HG03045 (cell line): Measurements from ENCODE around the gene MKKS.
"Not testable (repeated sequence)": the region's sequence is repeated elsewhere in the genome, so short reads cannot be mapped to it uniquely, and the experiment has no call there.

Experiments
- ATAC-seq: cut with Tn5 transposase; IDR thresholded peaks from one replicate; pipeline ENCODE4 v1.9.1; 2021; ENCODE audit warnings: mild to moderate bottlenecking, moderate library complexity; ENCODE audit not compliant: unreplicated experiment

Gene MKKS

DNA sequence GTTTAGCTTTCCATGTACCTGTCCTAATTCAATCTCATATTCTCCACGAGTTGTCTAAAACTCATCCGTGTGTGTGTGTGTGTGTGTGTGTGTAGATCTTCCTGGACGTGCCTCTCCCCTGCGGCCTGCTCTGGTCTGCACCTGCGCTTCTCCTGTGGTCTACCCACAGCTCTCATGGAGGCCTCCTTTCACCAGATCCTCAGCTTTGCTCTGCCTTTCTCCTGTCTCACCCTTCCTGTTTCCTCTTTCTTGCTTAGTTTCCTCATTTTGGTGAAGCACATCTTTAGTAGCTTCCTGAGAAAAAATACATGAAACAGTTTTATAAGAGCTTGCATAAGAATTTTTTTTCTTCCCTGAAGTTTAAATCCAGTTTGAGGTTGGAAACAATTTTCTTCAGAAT is 19.2 kb upstream of the MKKS start:
- ATAC-seq: peak; percentile 94

DNA sequence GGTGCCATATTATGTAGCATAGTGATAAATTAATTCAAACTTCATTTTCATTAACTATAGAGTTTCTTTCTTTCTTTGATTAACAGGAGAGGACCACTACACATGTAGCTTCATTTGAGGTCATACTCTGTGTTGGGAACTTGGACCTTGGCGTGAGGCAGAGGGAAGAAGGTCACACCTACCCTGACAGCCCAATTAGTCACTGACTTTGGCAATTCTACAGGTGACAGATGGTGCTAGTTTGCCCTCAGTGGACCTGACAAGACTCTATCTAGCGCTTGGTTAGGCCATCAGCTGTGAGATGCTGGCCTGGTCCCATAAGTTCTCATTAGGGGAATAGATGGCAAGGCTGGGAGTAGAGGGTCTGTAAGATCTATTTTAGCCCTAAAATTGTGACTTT is 15.2 kb upstream of the MKKS start:
- no peak for ATAC-seq

DNA sequence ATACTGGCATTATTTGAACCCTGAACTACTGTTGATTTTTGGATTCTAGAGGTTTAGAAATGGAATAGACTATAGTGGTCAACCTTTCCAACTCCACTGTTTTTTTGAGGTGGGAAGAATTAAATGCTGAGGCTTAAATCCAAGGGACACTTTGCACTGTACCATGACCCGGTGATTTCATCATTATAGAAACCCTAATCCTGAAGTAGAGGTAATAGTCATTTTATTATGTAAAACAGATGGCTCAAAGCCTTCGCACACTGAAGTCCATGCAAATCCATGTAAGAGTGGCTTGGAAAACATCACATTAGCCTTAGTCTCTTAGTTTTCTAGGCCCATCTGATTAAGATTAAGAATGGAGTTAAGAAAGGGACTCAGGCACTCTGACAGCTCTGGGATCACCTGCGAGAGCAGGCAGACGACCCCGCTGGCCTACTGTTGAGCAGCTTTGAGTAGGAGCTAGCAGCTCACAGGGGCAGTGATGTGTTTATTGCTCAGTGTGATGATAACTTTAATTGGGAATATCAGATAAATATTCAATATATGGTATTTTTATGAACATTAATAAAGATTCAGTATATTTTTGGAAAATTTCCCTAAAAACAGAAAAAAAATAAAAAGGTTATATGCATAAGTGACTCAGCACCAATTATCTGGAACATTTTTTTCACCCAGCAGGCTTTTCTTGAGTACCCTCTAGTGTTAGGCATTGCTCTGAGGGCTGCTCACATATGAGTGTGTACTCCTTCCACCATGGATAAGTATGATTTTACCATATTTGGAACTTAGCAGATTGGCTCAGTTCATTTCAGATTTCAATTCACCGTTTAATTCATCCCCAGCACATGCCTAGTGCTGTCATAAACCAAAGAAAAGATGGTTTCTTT is 14.5 kb upstream of the MKKS start:
- ATAC-seq: no peak

DNA sequence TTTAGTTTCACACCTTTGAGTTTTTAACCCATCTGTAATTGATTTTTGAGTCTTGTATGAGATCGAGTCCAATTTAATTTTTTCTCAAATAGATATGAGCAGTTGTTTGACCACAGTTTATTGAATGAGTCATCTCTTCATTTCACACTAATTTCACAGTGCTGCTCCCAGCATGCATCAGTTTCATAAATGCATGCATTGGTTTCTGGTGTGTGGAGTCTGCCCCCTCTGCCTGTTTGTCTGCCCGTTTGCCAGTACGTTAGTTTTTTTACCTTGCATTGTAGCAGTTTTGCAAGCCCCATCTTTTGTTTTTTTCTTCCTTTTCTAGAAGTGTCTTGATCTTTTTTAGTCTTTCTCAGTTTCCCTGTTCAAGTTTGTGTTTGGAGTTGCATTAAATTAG is 13.0 kb upstream of the MKKS start:
- ATAC-seq: peak; percentile 90

DNA sequence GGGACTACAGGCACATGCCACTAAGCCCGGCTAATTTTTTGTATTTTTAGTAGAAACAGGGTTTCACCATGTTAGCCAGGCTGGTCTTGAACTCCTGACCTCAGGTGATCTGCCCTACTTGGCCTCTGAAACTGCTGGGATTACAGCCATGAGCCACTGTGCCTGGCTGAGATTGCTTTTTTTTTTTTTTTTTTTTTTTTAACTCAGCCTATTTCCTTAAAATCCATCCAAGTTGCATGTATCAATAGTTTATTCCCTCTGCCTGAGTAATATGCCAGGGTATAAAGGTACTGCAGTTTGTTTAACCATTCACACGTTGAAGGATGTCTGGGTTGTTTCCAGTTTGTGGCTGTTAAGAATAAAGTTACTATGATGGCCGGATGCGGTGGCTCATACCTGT is 11.7 kb upstream of the MKKS start:
- ATAC-seq: no peak

DNA sequence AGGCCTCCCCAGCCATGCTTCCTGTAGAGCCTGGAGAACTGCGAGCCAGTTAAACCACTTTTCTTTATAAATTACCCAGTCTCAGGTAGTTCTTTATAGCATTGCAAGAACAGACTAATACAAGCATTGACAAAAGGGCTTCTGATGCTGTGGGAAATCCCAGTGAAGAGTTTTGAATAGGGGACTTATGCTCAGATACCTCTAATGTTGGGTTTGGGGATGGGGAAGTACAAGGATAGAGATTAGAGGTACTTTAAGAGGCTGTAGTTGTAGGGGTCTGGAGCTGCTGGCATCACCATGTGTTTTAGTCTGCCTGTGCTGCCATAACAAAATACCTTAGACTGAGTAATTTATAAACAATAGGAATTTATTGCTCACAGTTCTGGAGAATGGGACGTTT is 9.9 kb upstream of the MKKS start:
- ATAC-seq: no peak

DNA sequence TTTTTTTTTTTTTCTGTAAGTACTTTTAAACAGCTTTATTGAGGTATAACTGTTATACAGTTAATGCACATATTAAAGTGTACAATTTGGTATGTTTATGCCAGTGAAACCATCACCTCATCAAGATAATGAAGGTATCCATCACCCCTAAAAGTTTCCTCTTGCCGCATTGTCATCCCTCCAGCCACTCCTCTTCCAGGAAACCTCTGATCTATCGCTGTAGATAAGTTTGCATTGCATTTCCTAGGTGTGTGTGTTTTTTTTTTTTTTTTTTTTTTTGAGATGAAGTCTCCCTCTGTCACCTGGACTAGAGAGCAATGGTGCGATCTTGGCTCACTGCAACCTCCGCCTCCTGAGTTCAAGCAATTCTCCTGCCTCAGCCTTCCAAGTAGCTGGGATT is 4.2 kb upstream of the MKKS start:
- ATAC-seq: no peak

DNA sequence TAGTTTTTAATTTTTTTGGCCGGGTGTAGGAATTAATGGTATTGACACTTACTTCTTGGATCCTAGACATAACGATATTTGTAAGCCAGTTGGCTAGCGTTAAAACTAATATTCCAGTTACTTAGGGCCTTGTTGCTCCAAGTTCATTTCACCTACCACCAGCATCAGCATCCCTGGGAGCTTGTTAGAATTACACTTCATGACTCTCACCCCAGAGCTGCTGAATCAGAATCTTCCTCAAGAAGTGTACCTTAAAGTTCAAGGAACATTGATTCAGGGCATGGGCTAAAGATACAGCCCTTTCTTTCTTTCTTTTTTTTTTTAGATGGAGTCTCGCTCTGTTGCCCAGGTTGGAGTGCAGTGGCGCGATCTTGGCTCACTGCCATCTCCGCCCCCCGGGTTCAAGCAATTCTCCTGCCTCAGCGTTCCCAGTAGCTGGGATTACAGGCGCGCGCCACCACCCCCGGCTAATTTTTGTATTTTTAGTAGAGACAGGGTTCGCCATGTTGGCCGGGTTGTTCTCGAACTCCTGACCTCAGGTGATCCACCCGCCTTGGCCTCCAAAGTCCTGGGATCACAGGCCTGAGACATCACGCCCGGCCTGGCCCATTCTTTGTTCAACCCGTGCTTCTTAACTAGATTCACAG is 2.2 kb upstream of the MKKS start:
- ATAC-seq: no peak

DNA sequence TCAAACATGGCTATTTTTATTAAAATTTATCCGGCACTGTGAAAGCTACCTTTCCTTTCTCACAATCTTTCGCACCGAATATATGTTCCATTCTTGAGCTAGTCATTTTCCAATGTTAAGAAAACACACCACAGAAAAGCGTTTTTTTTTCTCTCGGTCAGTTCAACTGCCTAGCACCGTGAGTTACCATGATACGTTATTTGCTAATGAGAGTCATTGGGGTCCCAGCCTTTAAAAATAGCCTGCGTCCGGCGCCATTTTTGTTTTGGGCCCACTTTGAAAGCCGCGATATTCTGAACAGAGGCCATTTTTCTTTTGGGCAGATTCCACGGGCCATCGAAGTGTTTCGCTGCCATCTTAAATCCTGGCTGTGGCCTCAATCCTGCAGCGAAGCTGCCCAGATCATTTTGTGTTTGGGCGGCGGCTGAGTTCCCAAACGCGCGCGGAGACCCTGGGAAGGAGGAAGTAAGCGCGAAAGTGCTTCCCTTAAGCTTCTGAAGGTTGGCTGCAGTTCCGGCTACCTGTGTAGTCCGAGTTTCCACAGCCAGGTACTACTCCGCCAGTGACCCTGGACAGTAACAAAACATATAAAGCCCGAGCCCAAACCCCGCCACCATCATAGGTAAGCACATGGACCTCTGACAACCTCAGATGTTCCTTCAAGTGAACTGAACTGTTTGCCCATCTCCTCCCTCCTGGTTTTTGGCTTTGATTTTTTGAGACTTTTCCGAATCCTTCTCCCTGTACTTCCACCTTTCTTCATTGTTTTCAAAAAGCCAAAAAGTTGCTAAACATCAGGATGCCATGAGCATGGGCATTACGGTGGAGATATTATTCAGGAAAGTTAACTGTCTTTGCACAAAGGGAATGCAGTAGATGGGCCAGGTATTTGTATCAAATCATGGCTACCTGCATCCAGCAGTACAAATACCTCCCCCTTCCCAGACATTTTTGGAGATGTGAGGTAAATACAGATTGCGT is 1.1 kb upstream of the MKKS start, which contains the start of gene SLX4IP:
SLX4IP (plus strand) TSS at position 474 of the 981 bp plus-strand sequence. CDS start 22,900 bp downstream, outside the sequence.
- peak; percentile 44 for ATAC-seq

DNA sequence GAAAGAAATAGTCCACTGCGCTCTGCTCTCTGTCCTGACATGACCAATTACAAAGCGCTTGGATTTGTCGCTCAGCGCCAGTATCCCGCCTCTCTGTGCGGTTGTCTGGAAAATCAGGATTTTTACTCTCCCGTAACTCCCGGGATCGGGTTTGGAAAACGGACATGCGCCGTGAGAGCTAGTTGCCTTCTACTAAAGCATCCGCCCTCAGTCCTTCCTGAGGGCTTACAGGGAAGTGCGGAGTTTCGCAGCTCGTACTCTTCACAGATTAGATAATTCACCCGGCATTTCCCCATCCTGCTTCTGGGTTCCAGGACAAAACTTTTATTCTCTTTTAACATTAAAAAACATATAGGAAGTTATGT is 427 bp upstream of the MKKS start:
- ATAC-seq: peak; percentile 60

DNA sequence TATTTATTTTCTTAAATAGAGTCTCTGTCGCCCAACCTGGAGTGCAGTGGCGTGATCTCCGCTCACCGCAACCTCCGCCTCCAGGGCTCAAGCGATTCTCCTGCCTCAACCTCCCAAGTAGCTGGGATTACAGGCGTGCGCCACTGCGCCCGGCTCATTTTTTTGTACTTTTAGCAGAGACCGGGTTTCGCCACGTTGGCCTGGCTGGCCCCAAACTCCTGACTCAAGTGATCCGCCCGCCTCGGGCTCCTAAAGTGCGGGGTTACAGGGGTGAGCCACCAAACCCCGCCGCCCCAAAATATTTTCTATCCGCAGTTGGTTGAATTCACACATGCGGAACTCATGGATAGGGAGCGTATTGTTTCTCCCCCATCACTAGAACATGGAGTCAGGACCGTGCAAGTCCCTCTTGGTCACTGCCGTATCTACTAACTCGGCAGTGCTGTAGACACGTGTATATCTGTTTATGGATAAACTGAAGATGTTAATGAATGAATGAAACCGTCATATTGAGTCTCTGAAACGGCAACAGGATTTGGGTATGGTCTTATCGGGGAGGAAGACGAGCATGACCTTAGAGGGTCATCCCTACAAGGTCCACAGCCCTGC is 904 bp downstream of the MKKS start:
- ATAC-seq: no peak

DNA sequence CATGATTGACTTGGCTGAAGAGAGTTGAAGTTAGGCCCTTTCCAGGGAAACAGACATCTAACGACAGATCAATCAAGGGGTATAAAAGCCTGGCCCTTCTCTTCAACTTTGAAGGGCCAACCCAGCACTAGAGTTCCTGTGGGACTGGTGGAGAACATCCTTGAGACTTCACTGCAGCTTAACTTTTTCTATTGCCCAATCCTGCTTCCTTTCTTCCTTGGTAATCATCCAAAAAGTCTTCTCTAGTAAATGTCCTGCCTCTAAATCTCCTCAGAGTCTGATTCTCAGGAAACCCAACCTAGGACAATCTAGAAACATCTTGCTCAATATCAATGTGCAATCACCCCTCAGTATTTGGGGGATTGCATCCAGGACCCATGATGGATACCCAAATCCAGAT is 1.9 kb downstream of the MKKS start:
- ATAC-seq: no peak

DNA sequence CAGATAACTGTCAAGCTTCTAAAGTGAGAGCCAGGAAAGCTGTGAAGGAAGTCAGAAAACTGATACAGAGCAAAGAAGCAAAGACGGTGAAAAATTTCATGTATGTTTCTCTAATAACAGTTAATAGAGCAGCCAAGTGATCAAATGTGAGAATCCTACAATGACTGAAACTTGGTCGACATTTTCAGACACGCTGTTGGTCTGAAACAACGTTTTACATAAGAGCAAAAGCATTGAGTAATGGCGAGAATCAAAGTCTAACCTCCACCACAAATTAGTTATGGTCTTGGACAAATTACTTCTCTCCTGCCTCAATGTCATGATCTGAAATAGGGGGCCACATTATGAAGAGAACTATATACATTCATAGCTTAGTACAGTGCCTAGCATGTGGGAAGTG is 3.3 kb downstream of the MKKS start:
- ATAC-seq: no peak

DNA sequence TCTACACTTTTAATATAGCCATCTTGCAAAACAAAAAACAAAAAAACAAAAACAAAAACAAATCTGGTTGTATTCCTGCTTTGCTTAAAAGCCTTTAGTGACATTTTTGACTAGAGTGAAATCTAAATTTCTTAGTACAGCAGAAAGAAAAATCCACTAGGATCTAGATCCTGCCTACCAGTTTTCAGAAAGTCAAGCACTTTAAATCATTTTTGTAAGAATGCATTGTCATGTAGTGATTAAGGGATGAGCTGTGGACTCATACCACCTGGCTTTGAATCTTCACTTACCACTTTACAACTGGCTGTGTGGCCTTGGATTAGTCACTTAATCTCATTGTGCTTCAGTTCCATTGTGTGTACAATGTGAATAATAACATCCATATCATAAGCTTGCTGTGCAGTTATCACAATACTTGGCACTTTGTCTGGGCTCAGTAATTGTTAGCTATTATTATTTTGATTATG is 4.0 kb downstream of the MKKS start:
- ATAC-seq: no peak

DNA sequence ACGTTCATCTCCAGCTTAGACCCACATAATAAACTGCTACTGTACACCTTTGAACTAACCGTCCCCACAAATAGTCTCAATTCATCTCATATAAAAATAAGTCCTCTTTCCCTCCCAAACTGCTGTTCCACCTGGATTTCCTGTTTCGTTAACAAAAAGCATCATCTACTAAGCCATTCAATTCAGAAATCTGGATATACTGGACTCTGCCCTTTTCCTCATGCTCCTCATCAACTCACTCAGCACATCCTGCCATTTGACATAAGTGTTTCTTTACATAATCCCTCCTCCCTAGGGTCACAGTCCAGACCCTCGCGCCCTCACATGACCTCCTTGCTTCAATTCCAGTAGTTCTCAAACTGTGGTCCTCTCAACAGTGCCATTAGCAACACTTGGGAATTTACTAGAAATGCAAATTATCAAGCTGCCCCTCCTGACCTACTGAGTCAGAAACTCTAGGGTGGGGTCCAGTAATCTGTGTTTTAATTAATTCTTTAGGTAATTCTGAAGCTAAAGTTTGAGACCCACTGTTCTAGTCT is 4.5 kb downstream of the MKKS start:
- ATAC-seq: no peak

DNA sequence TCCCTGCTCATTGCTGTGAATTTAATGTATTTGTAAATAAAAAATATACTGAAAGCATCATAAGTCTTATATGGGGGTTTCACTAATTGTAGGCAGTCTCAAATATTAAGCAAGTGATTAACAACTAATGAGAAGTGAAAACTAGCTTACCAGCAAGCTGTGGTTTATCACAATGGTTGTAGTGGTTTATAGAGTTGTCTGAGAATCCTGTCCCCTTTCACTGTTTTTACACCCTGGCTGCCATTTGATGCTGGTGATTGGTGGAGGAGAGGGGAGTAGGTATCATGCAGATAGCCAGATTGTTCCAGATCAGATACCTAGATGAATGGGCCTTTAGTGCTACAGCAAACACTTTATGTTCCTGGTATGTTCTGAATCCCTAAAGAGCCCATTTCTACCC is 6.0 kb downstream of the MKKS start:
- no peak for ATAC-seq

DNA sequence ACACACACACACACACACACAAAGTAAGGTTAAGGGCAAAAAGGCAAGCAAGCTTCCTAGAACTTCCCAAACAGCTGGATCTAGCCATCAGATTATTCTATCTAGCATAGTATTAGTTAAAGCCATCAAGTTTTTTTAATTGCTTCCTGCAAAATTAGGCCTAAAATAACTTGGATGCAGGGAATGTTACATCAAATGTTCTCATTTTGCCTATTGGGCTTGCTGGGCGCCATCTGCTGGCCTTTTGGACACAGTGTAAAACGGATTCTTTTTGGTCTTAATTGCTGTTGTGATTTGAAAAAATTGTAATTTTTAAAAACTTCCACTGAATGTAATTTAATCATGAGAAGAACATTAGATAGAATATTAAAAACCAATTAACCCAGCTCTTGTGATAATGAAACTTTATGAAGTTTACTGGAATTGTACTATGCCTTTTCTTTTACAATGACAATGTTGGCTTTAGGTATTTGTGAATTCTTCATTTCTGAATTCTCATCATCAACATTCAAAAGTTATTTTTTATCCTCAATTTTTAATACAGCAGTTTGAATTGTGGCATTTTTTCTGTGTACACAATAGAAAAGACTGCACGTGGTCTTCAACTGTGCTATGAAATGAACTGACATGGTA is 6.8 kb downstream of the MKKS start:
- ATAC-seq: no peak

DNA sequence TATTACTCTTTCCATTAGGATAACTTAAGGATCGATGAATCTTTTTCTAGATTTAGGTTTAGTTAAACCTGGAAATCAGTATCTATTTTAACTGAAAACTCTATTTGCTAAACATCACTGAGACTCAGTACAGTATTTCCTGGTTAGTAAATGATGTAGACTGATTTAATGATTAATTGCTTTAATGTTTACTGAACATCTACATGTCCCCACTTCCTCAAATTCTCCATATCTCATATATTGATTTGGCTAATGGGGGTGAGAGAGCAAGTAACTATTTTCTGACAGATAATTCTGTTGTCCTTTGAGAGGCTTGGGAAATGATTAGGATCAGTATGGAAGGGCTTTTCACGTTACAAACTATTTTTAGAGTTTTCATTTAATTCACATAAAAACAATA is 10.3 kb downstream of the MKKS start:
- no peak for ATAC-seq

DNA sequence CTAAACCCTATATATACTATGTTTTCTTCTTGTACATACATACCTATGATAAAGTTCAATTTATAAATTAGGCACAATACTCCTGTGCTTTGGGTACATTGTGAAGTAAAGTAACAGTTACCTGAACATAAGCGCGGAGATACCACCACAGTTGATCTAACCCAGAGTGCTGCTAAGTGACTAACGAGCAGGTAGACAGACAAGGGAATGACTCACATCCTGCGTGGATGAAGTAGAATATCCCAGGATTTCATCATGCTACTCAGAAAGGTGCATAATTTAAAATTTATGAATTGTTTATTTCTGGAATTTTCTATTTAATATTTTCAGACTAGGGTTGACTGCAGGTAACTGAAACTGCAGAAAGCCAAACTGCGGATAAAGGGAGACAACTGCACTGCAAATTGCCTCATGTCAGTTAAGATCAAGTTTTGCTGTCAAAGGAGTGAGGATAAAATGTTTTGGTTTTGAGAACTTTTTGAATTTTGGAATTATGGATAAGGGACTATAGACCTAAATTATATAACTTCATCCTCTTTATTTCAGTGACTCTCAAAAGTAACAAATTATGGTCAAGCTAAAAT is 14.4 kb downstream of the MKKS start:
- no peak for ATAC-seq

DNA sequence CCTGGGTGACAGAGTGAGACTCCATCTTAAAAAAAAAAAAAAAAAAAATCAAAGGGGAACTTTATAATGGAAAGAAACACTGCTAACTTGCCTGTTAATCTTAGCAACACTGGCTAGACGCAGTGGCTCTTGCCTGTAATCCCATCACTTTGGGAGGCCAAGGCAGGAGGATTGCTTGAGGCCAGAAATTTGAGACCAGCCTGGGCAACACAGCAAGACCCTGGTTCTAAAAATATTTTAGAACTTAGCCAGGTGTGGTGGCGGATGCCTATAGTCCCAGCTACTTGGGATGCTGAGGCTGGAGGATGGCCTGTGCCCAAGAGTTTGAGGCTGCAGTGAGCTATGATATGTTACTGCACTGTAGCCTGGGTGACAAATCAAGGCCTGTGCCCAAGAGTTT is 16.8 kb downstream of the MKKS start:
- not testable (repeated sequence) for ATAC-seq
